Measurements from ENCODE around the gene DOCK1.

The DOCK1 gene

DNA sequence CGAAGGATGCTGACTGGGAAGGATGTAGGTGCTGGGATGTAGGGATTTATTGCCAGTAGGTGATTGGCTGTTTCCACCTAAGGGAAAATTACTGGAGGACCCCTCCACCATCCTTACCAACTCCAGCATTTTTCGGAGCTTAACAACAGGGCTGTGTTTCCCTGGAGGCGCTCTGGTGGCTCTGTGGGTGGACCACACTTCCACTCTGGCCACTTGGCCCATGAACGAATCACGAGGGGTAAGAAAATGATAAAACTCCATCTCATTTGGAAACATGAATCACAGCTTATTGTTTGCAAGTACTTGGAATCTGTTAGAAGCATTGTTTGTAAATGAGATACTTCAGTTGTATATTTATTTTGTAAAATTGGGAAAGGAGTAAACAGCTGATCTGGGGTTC lies 3.0 kb downstream of the DOCK1 start:
- H2BK15ac ChIP-seq (ENCODE audit: low read depth, poor library complexity, severe bottlenecking): no peak overlapping the region
- no peak overlapping the region for H2AK5ac ChIP-seq (ENCODE audit: low read length, severe bottlenecking)
- no peak for DNase-seq
- no peak overlapping the region for H3K23ac ChIP-seq (ENCODE audit: low read length in 2 of 2)
- no peak overlapping the region for H3K4me3 ChIP-seq (ENCODE audit: insufficient read depth in 1 of 2, low read depth in 1 of 2, low read length in 2 of 2)
- no peak overlapping the region for H3K14ac ChIP-seq (ENCODE audit: low read length in 2 of 2)
- 95% methylated on average over 2 of the region's 5 CpGs for WGBS
- no peak overlapping the region for H3K4me2 ChIP-seq (ENCODE audit: low read length, poor library complexity, severe bottlenecking)
- H3K4me1 ChIP-seq (ENCODE audit: control insufficient read depth, insufficient read depth, low read depth, low read length): peaks cover 24% of the 10 kb centered on the region
- H4K8ac ChIP-seq (ENCODE audit: low read length): no peak overlapping the region
- H3K27me3 ChIP-seq (ENCODE audit: control insufficient read depth in 1 of 2, insufficient read depth in 1 of 2, low read length in 2 of 2): no peaks in the 10 kb centered on the region
- no peak overlapping the region for H2BK12ac ChIP-seq (ENCODE audit: low read length in 2 of 2)
- H3K36me3 ChIP-seq (ENCODE audit: control insufficient read depth in 1 of 2, insufficient read depth in 2 of 2, low read depth in 1 of 2, low read length in 2 of 2): peaks cover 8 to 13% of the 10 kb centered on the region in 2 experiments
- H3K9me3 ChIP-seq (ENCODE audit: control insufficient read depth, low read length): no peaks in the 10 kb centered on the region
- H3K79me1 ChIP-seq (replicated peaks; ENCODE audit: low read length, poor library complexity, severe bottlenecking): peaks cover 16% of the 10 kb centered on the region
- no peak overlapping the region for H3K18ac ChIP-seq (ENCODE audit: low read depth in 1 of 2, low read length in 2 of 2)
- no peak overlapping the region for H3K27ac ChIP-seq (ENCODE audit: low read length, poor library complexity, severe bottlenecking)
- H4K91ac ChIP-seq (ENCODE audit: low read length): no peak overlapping the region
- H3K4ac ChIP-seq (ENCODE audit: low read depth in 1 of 2, low read length in 2 of 2): no peak overlapping the region
- peak overlapping the region; percentile 33 for H3K9ac ChIP-seq (ENCODE audit: low read length)
- H2BK5ac ChIP-seq (ENCODE audit: low read depth, low read length, poor library complexity, severe bottlenecking): no peak overlapping the region
- no peak overlapping the region for H2BK120ac ChIP-seq (ENCODE audit: low read depth, low read length)
- no peak overlapping the region for H2AFZ ChIP-seq (ENCODE audit: low read depth, low read length)

DNA sequence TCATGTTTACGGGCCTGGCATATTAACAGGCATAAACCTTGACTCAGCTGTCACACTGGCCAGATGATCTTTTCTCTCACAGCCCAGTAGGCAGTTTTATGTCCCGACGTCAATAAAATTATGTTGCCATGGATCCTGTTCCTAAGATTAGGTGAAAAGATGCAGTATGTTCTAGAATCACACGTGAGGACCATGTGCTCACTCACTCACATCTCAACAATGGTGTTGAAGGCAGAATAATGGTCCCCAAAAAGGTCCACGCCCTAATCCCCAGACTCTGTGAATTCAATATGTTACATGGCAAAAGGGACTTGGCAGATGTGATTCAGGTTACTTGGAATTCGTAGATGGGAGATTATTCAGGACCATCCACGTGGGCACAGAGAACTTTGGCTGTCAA lies 3.5 kb downstream of the DOCK1 start:
- no peak overlapping the region for H2AFZ ChIP-seq (ENCODE audit: low read depth, low read length)
- DNase-seq: no peak
- 71% methylated on average over 7 of the region's 7 CpGs for WGBS

GRCh38 chr10:126909147-126909546 lies 3.9 kb downstream of the DOCK1 start:
- H2BK12ac ChIP-seq (ENCODE audit: low read length in 2 of 2): no peak overlapping the region
- H3K4me3 ChIP-seq (ENCODE audit: insufficient read depth in 1 of 2, low read depth in 1 of 2, low read length in 2 of 2): no peak overlapping the region
- H3K36me3 ChIP-seq (ENCODE audit: control insufficient read depth in 1 of 2, insufficient read depth in 2 of 2, low read depth in 1 of 2, low read length in 2 of 2): peaks cover 11 to 15% of the 10 kb centered on the region in 2 experiments
- H3K18ac ChIP-seq (ENCODE audit: low read depth in 1 of 2, low read length in 2 of 2): no peak overlapping the region
- no peak overlapping the region for H4K91ac ChIP-seq (ENCODE audit: low read length)
- DNase-seq: no peak
- peaks cover 22% of the 10 kb centered on the region for H3K4me1 ChIP-seq (ENCODE audit: control insufficient read depth, insufficient read depth, low read depth, low read length)
- peaks cover 21% of the 10 kb centered on the region for H3K79me1 ChIP-seq (replicated peaks; ENCODE audit: low read length, poor library complexity, severe bottlenecking)
- no peak overlapping the region for H2BK15ac ChIP-seq (ENCODE audit: low read depth, poor library complexity, severe bottlenecking)
- no peaks in the 10 kb centered on the region for H3K27me3 ChIP-seq (ENCODE audit: control insufficient read depth in 1 of 2, insufficient read depth in 1 of 2, low read length in 2 of 2)
- no peak overlapping the region for H3K4ac ChIP-seq (ENCODE audit: low read depth in 1 of 2, low read length in 2 of 2)
- H3K9ac ChIP-seq (ENCODE audit: low read length): peak overlapping the region; percentile 27
- H3K4me2 ChIP-seq (ENCODE audit: low read length, poor library complexity, severe bottlenecking): no peak overlapping the region
- no peak overlapping the region for H3K14ac ChIP-seq (ENCODE audit: low read length in 2 of 2)
- no peaks in the 10 kb centered on the region for H3K9me3 ChIP-seq (ENCODE audit: control insufficient read depth, low read length)
- 95% methylated on average over 4 of the region's 4 CpGs for WGBS
- H4K8ac ChIP-seq (ENCODE audit: low read length): no peak overlapping the region
- no peak overlapping the region for H2AFZ ChIP-seq (ENCODE audit: low read depth, low read length)
- no peak overlapping the region for H2BK120ac ChIP-seq (ENCODE audit: low read depth, low read length)
- no peak overlapping the region for H2AK5ac ChIP-seq (ENCODE audit: low read length, severe bottlenecking)
- H3K23ac ChIP-seq (ENCODE audit: low read length in 2 of 2): no peak overlapping the region
- no peak overlapping the region for H3K27ac ChIP-seq (ENCODE audit: low read length, poor library complexity, severe bottlenecking)
- H2BK5ac ChIP-seq (ENCODE audit: low read depth, low read length, poor library complexity, severe bottlenecking): no peak overlapping the region

More for the DNA sequence above, 3.5 kb downstream of the DOCK1 start:
- Histone ChIP-seq H3K18ac (ENCODE audit: low read depth in 1 of 2, low read length in 2 of 2) (no peak overlapping the region), H3K9ac (ENCODE audit: low read length) (peak overlapping the region; percentile 27), H2BK120ac (ENCODE audit: low read depth, low read length) (no peak overlapping the region), H4K8ac (ENCODE audit: low read length) (no peak overlapping the region), H3K27me3 (ENCODE audit: control insufficient read depth in 1 of 2, insufficient read depth in 1 of 2, low read length in 2 of 2) (no peaks in the 10 kb centered on the region), H3K4me2 (ENCODE audit: low read length, poor library complexity, severe bottlenecking) (no peak overlapping the region), H2BK15ac (ENCODE audit: low read depth, poor library complexity, severe bottlenecking) (no peak overlapping the region), H3K14ac (ENCODE audit: low read length in 2 of 2) (no peak overlapping the region), H3K27ac (ENCODE audit: low read length, poor library complexity, severe bottlenecking) (no peak overlapping the region), H2BK12ac (ENCODE audit: low read length in 2 of 2) (no peak overlapping the region), H2BK5ac (ENCODE audit: low read depth, low read length, poor library complexity, severe bottlenecking) (no peak overlapping the region), H3K4ac (ENCODE audit: low read depth in 1 of 2, low read length in 2 of 2) (no peak overlapping the region), H2AK5ac (ENCODE audit: low read length, severe bottlenecking) (no peak overlapping the region), H3K79me1 (replicated peaks; ENCODE audit: low read length, poor library complexity, severe bottlenecking) (peaks cover 21% of the 10 kb centered on the region), H3K36me3 (ENCODE audit: control insufficient read depth in 1 of 2, insufficient read depth in 2 of 2, low read depth in 1 of 2, low read length in 2 of 2) (peaks cover 11 to 15% of the 10 kb centered on the region in 2 experiments), H3K9me3 (ENCODE audit: control insufficient read depth, low read length) (no peaks in the 10 kb centered on the region), H3K4me3 (ENCODE audit: insufficient read depth in 1 of 2, low read depth in 1 of 2, low read length in 2 of 2) (no peak overlapping the region), H3K4me1 (ENCODE audit: control insufficient read depth, insufficient read depth, low read depth, low read length) (peaks cover 24% of the 10 kb centered on the region), H4K91ac (ENCODE audit: low read length) (no peak overlapping the region), H3K23ac (ENCODE audit: low read length in 2 of 2) (no peak overlapping the region)

DNA sequence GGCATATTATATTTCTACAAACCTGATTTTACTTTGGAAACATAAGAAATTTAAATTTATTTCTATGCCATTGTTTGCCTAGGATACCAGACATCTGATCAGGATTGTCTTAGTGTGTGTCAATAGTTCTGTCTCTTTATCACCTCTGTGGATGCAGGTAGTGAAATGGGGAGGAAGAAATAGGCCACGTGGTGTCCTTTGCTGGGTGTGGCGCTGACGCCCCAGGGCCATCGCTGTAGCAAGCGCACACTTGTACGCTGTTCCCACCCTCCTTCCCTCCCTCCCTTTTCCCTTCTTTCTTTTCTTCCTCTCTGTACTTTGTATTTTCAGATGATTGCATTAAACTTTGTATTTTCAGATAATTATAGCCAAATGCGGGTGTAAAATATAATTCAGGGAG lies 5.0 kb downstream of the DOCK1 start:
- Histone ChIP-seq H3K4me2 (ENCODE audit: low read length, poor library complexity, severe bottlenecking) (no peak overlapping the region), H2AK5ac (ENCODE audit: low read length, severe bottlenecking) (no peak overlapping the region), H3K14ac (ENCODE audit: low read length in 2 of 2) (no peak overlapping the region), H3K36me3 (ENCODE audit: control insufficient read depth in 1 of 2, insufficient read depth in 2 of 2, low read depth in 1 of 2, low read length in 2 of 2) (peaks cover 11 to 19% of the 10 kb centered on the region in 2 experiments), H2AFZ (ENCODE audit: low read depth, low read length) (no peak overlapping the region), H3K4ac (ENCODE audit: low read depth in 1 of 2, low read length in 2 of 2) (no peak overlapping the region), H3K9me3 (ENCODE audit: control insufficient read depth, low read length) (no peaks in the 10 kb centered on the region), H2BK15ac (ENCODE audit: low read depth, poor library complexity, severe bottlenecking) (no peak overlapping the region), H2BK120ac (ENCODE audit: low read depth, low read length) (no peak overlapping the region), H3K79me1 (replicated peaks; ENCODE audit: low read length, poor library complexity, severe bottlenecking) (peaks cover 25% of the 10 kb centered on the region), H2BK12ac (ENCODE audit: low read length in 2 of 2) (no peak overlapping the region), H3K9ac (ENCODE audit: low read length) (no peak overlapping the region), H3K18ac (ENCODE audit: low read depth in 1 of 2, low read length in 2 of 2) (no peak overlapping the region), H4K91ac (ENCODE audit: low read length) (no peak overlapping the region), H2BK5ac (ENCODE audit: low read depth, low read length, poor library complexity, severe bottlenecking) (no peak overlapping the region), H3K4me1 (ENCODE audit: control insufficient read depth, insufficient read depth, low read depth, low read length) (peaks cover 17% of the 10 kb centered on the region), H3K4me3 (ENCODE audit: insufficient read depth in 1 of 2, low read depth in 1 of 2, low read length in 2 of 2) (no peak overlapping the region), H3K27ac (ENCODE audit: low read length, poor library complexity, severe bottlenecking) (no peak overlapping the region), H3K23ac (ENCODE audit: low read length in 2 of 2) (no peak overlapping the region), H4K8ac (ENCODE audit: low read length) (no peak overlapping the region), H3K27me3 (ENCODE audit: control insufficient read depth in 1 of 2, insufficient read depth in 1 of 2, low read length in 2 of 2) (no peaks in the 10 kb centered on the region)
- no peak for DNase-seq
- WGBS: 100% methylated on average over 1 of the region's 7 CpGs
